HepG2 (cell line): ENCODE results near the gene MYLK. TPM values are rescaled to one million over a fixed set of nuclear protein-coding genes. Genes with fewer than 3 reads are reported as not detected.

ENCODE experiments used
- MXI1 ChIP-seq: IDR thresholded peaks from 3 replicates; pipeline ENCODE4 v1.6.1; 2012; ENCODE audit warnings: low read depth, low read length, inconsistent platforms, borderline replicate concordance
- NFATC3 ChIP-seq: sonication (generic); formaldehyde crosslinking; IDR thresholded peaks from 2 replicates; pipeline ENCODE4 v1.5.1; 2020; ENCODE audit warnings: mild to moderate bottlenecking, missing genetic modification reagents
- PAF1 ChIP-seq: IDR thresholded peaks from 2 replicates; pipeline ENCODE4 v1.6.1; 2016; ENCODE audit warnings: missing genetic modification reagents, missing compliant biosample characterization
- SP5 ChIP-seq: IDR thresholded peaks from 2 replicates; pipeline ENCODE4 v1.6.1; 2016; ENCODE audit warnings: low read depth, borderline replicate concordance
- SRSF9 ChIP-seq: fragments of 200-400 bp; formaldehyde crosslinking; IDR thresholded peaks from 2 replicates; pipeline ENCODE4 v1.6.1; 2018; ENCODE audit warnings: borderline replicate concordance, mild to moderate bottlenecking, low read depth, low read length; ENCODE audit not compliant: insufficient read depth, poor library complexity, severe bottlenecking
- TBX3 ChIP-seq: fragments of 450-650 bp; IDR thresholded peaks from 2 replicates; pipeline ENCODE4 v1.6.1; 2017; ENCODE audit warnings: antibody characterized with exemption, mild to moderate bottlenecking, inconsistent platforms, borderline replicate concordance
- ZNF343 ChIP-seq: sonication (generic); formaldehyde crosslinking; IDR thresholded peaks from 2 replicates; pipeline ENCODE4 v1.4.0; 2020; ENCODE audit warnings: mild to moderate bottlenecking, missing genetic modification reagents
- ZNF646 ChIP-seq: sonication (generic); formaldehyde crosslinking; IDR thresholded peaks from 2 replicates; pipeline ENCODE4 v1.9.0; 2021; ENCODE audit warnings: mild to moderate bottlenecking, missing genetic modification reagents
- polyA plus RNA-seq, 8 experiments: library from polyadenylated mRNA; depleted of rRNA in 3 of 8; stranded (reverse) in 7 of 8; unstranded in 1 of 8; fragments of >200 nt; fragmentation: Illumina TruSeq in 4 of 8; extraction: Trizol in 4 of 8; gene quantifications; 2 replicates each; pipeline versions ENCODE4 v1.2.1 to v1.2.3, GENCODE V29; 2011 to 2016; ENCODE audit warnings: low read depth in 4 of 8, missing spikeins in 1 of 8, mixed read lengths in 1 of 8; ENCODE audit not compliant: insufficient read depth in 1 of 8
- total RNA-seq, 5 experiments: library from RNA; depleted of rRNA; stranded (reverse); fragments of >200 nt; fragmentation: Illumina TruSeq; extraction: Trizol; gene quantifications; 2 replicates each; pipeline ENCODE4 v1.2.3, GENCODE V29; 2016; ENCODE audit warnings: low read depth in 1 of 5

Gene MYLK
- total and polyA plus RNA-seq, 2 of the 13 experiments (the other 11 are each of a cell fraction or from before 2014, with no cell fraction given) = 10.6 to 34.9 TPM

- TF ChIP-seq ZNF646 (CRISPR knock-in tag) (no peak), SP5 (CRISPR knock-in tag) (no peak), NFATC3 (CRISPR knock-in tag) (no peak), MXI1 (no peak), PAF1 (no peak), ZNF343 (CRISPR knock-in tag) (no peak), SRSF9 (no peak), TBX3 (no peak)
These were observed 273.8 kb downstream of the MYLK start (continued) for GRCh38 chr3:123610331-123610730.
